Calu3 (cell line): Measurements from ENCODE around the gene HOXB5. TPM values are rescaled to one million over a fixed set of nuclear protein-coding genes. Genes with fewer than 3 reads are reported as not detected.

Source experiments
- BruUV-seq: library from RNA; stranded (reverse); fragments of 400-500 nt; replicated peaks from 2 replicates; lab custom pipeline; 2021; lab: Mats Ljungman, UMichigan
- CTCF ChIA-PET: fragments of 300-600 bp; sonication (Branson Sonifier 250); formaldehyde crosslinking; loops from one replicate; lab custom pipeline; 2022; ENCODE audit warnings: antibody characterized with exemption; lab: Charles Lee
- DNase-seq: peaks from one replicate; pipeline ENCODE4 v3.0.0; 2022
- H3K27ac Mint-ChIP-seq: one replicate; pipeline ENCODE4 v1.8.0; 2022; ENCODE audit warnings: mixed read lengths; ENCODE audit not compliant: unreplicated experiment
- H3K27me3 Mint-ChIP-seq: one replicate; pipeline ENCODE4 v1.8.0; 2022; ENCODE audit warnings: mixed read lengths; ENCODE audit not compliant: unreplicated experiment
- H3K36me3 Mint-ChIP-seq: one replicate; pipeline ENCODE4 v1.8.0; 2022; ENCODE audit warnings: mild to moderate bottlenecking, moderate library complexity, mixed read lengths; ENCODE audit not compliant: insufficient read depth, unreplicated experiment
- H3K4me1 Mint-ChIP-seq: one replicate; pipeline ENCODE4 v1.8.0; 2022; ENCODE audit warnings: mild to moderate bottlenecking, low read depth, mixed read lengths; ENCODE audit not compliant: unreplicated experiment
- H3K4me3 Mint-ChIP-seq: one replicate; pipeline ENCODE4 v1.8.0; 2022; ENCODE audit warnings: mild to moderate bottlenecking, low read depth, moderate library complexity, mixed read lengths; ENCODE audit not compliant: unreplicated experiment
- H3K9me3 Mint-ChIP-seq: one replicate; pipeline ENCODE4 v1.8.0; 2022; ENCODE audit warnings: low read depth, mixed read lengths; ENCODE audit not compliant: unreplicated experiment
- CTCF ChIP-seq: fragments of 200-600 bp; IDR thresholded peaks from one replicate; pipeline ENCODE4 v1.8.0; 2022; ENCODE audit warnings: antibody characterized with exemption; ENCODE audit not compliant: unreplicated experiment
- intact Hi-C: fragments of 100-400 bp; cut with micrococcal nuclease; formaldehyde crosslinking; loops from one replicate; pipeline ENCODE4 v1.10.0; 2022; ENCODE audit not compliant: unreplicated experiment
- total RNA-seq: library from RNA; stranded (reverse); gene quantifications from 2 replicates; pipeline ENCODE4 v1.2.3, GENCODE V29; 2022

The HOXB5 gene
- total RNA-seq, 1 experiment from 2014 or later, result 48.5 TPM

- no peak for TF ChIP-seq CTCF
- peaks cover 25% of the 10 kb centered on the region for H3K4me1 Mint-ChIP-seq
Measured at GRCh38 chr17:48546924-48547807, 46.4 kb downstream of the HOXB5 start.

DNA sequence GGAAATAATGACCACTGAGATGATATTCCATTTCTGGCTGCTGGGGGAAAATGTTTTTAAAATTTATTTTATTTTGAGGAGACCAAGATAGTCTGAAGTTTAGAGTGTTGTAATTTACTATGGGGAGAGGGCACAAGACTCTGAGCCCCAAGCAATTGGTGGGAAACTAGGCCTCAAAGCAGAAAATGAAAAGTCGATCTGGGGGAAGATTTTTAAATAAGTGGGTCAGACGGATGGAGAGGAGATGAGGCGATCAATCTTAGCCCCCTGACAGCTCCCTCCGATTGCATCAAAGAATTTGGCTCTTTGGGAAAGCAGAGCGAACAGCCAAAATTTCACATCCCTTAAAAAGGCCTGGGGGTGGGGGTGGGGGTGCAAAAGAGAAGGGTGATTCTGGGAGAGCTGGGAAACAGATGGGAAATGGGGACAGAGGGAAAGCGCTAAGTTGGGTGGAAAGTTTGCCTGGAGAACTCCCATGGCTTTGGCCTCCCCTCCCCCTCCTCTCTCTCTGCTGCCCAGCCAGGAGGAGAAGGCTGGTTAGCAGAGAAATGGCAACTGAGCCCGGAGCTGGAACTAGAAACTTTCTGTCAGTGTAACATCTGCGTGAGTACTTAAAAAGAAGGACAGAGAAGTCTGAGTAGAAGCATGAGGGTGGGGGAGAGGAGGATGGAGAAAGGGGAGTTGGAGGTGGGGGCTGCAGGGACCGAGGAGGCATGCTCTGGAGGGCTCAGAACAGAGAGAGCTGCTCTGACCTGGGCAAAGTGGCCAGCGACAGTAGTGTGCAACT is 47.2 kb downstream of the HOXB5 start:
- Mint-ChIP-seq H3K4me1 (peaks cover 31% of the 10 kb centered on the region), H3K27me3 (peaks cover 45% of the 10 kb centered on the region), H3K27ac (peak overlapping the region; percentile 83), H3K9me3 (no peaks in the 10 kb centered on the region), H3K4me3 (peak overlapping the region; percentile 68), H3K36me3 (peaks cover 90% of the 10 kb centered on the region)
- intact Hi-C loops, result no loop called here
- BruUV-seq, result no TSS peak
- CTCF ChIA-PET, result interaction anchor here (0.6 to 1.9 kb wide), 8 partner anchors 9 to 210 kb away, joined by 3 to 6 read pairs (median 4); no protein-coding TSS in a partner anchor
- TF ChIP-seq CTCF, result no peak
- DNase-seq, result no peak

More at GRCh38 chr17:48546924-48547807, 46.4 kb downstream of the HOXB5 start:
- peaks cover 36% of the 10 kb centered on the region for H3K27me3 Mint-ChIP-seq
- intact Hi-C loops, result no loop called here
- peak overlapping the region; percentile 83 for H3K27ac Mint-ChIP-seq
- CTCF ChIA-PET, result interaction anchor here (0.6 to 1.9 kb wide), 10 partner anchors 8 to 211 kb away, joined by 3 to 7 read pairs (median 4); no protein-coding TSS in a partner anchor
- no TSS peak for BruUV-seq
- H3K4me3 Mint-ChIP-seq, result peak overlapping the region; percentile 68
- peaks cover 90% of the 10 kb centered on the region for H3K36me3 Mint-ChIP-seq
- H3K9me3 Mint-ChIP-seq, result no peaks in the 10 kb centered on the region
- no peak for DNase-seq

DNA sequence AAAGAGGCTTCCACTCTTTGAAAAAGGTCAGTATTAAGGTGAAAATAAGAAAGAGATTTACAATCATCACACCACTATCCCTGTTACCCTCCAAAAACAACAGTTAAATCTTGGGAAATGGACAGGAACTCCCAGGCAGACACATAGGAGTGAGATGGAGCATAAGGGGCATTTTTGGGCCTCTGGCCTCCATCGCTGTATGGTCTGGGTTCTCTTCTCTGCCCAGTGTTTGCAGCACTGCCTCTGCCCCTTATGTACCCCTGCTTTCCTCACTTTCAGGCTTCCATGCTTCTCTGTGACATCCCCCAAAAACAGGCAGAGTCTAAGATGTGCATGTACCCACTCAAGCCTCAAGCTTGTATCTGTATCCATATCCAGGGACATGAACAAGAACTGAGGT is 48.0 kb downstream of the HOXB5 start:
- peaks cover 52% of the 10 kb centered on the region for H3K27me3 Mint-ChIP-seq
- BruUV-seq, result TSS peak; percentile 20
- H3K36me3 Mint-ChIP-seq, result peaks cover 88% of the 10 kb centered on the region
- no peaks in the 10 kb centered on the region for H3K9me3 Mint-ChIP-seq
- TF ChIP-seq CTCF, result no peak
- intact Hi-C loops, result no loop called here
- peak overlapping the region; percentile 68 for H3K4me3 Mint-ChIP-seq
- CTCF ChIA-PET, result no interaction called here
- H3K4me1 Mint-ChIP-seq, result peaks cover 31% of the 10 kb centered on the region
- peak overlapping the region; percentile 83 for H3K27ac Mint-ChIP-seq
- DNase-seq, result no peak

DNA sequence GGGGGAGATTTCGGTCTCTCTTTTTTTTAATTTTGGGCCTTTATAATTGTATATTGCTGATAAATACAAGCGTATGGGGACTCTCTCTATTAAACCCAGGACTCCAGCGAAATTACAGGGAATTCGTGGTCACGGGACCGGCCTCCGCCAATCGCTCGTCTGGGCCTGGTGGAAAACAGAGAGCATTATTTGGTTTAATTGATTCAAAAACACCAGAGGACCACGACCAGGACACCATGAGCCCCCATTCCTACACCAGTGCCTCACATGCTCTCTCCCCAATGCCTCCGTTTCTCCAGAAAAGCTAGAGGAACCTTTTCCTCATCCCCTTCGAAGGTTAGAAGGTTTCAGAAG is 48.6 kb downstream of the HOXB5 start, which contains the start of gene HOXB2:
TSS of gene HOXB2 (minus strand) at position 88 of the 354 bp plus-strand sequence. CDS start 198 bp downstream, outside the sequence.
- peak within 1 kb of the TSS; percentile 83 for H3K27ac Mint-ChIP-seq
- H3K4me1 Mint-ChIP-seq, result peaks cover 31% of the 10 kb centered on the region
- CTCF ChIA-PET, result no interaction called here
- peaks cover 56% of the 10 kb centered on the region for H3K27me3 Mint-ChIP-seq
- H3K4me3 Mint-ChIP-seq, result peak within 1 kb of the TSS; percentile 68
- TF ChIP-seq CTCF, result no peak
- no peak for DNase-seq
- H3K9me3 Mint-ChIP-seq, result no peaks in the 10 kb centered on the region
- intact Hi-C loops, result no loop called here
- H3K36me3 Mint-ChIP-seq, result peaks cover 82% of the 10 kb centered on the region
- no TSS peak for BruUV-seq
